H1 (cell line): ENCODE measurements around the gene YRDC. TPM values are rescaled to one million over a fixed set of nuclear protein-coding genes. Genes with fewer than 3 reads are reported as not detected.

ENCODE experiments used
- CREB1 ChIP-seq: IDR thresholded peaks from 2 replicates; pipeline ENCODE4 v1.6.1; 2012; ENCODE audit warnings: inconsistent platforms
- EGR1 ChIP-seq: IDR thresholded peaks from 2 replicates; pipeline ENCODE4 v1.6.1; 2011; ENCODE audit warnings: low read depth, low read length, borderline replicate concordance
- FOSL1 ChIP-seq: IDR thresholded peaks from 2 replicates; pipeline ENCODE4 v1.6.1; 2011; ENCODE audit warnings: mild to moderate bottlenecking, low read depth, low read length, moderate library complexity; ENCODE audit not compliant: insufficient read depth
- RAD21 ChIP-seq, 2 experiments: IDR thresholded peaks in 1 of 2; conservative IDR thresholded peaks in 1 of 2; 2 replicates each; pipeline ENCODE4 v1.6.1; 2011; ENCODE audit warnings: low read depth in 2 of 2, low read length in 2 of 2, improper control_type of control experiment in 1 of 2, inconsistent platforms in 1 of 2, mild to moderate bottlenecking in 1 of 2, moderate library complexity in 1 of 2
- SIN3A ChIP-seq, 2 experiments: IDR thresholded peaks in 1 of 2; conservative IDR thresholded peaks in 1 of 2; 2 replicates each; pipeline ENCODE4 v1.6.1; 2011 to 2012; ENCODE audit warnings: low read length in 2 of 2, improper control_type of control experiment in 1 of 2, low read depth in 1 of 2, mild to moderate bottlenecking in 1 of 2
- SIX5 ChIP-seq: IDR thresholded peaks from 2 replicates; pipeline ENCODE4 v1.6.1; 2011; ENCODE audit warnings: mild to moderate bottlenecking, low read depth, low read length
- SP1 ChIP-seq: IDR thresholded peaks from 2 replicates; pipeline ENCODE4 v1.6.1; 2011; ENCODE audit warnings: low read depth, low read length
- TAF7 ChIP-seq: optimal IDR thresholded peaks from 2 replicates; pipeline ENCODE3; 2011; ENCODE audit warnings: low read depth, mild to moderate bottlenecking, inconsistent platforms, low read length, moderate library complexity, borderline replicate concordance
- TCF12 ChIP-seq: IDR thresholded peaks from 2 replicates; pipeline ENCODE4 v1.6.1; 2011; ENCODE audit warnings: low read depth, mild to moderate bottlenecking, low read length
- USF2 ChIP-seq: IDR thresholded peaks from 2 replicates; pipeline ENCODE4 v1.6.1; 2011; ENCODE audit warnings: low read length, improper control_type of control experiment
- polyA plus RNA-seq, 7 experiments: library from polyadenylated mRNA; depleted of rRNA in 3 of 7; stranded (reverse) in 5 of 7; unstranded in 2 of 7; fragments of >200 nt in 5 of 7; fragments of 200-250 nt in 2 of 7; gene quantifications; 1 replicate in 5 of 7; 2 replicates in 1 of 7; 4 replicates in 1 of 7; pipeline versions ENCODE4 v1.2.1 to v1.2.3, GENCODE V29; 2011 to 2013; ENCODE audit warnings: missing spikeins in 2 of 7, mixed read lengths in 2 of 7
- total RNA-seq: library from RNA; stranded (reverse); fragmentation: NEBNext Ultra II Directional; extraction: Animal tissue kit (Norgen Biotek cat#: 25700); gene quantifications from 2 replicates; pipeline ENCODE4 v1.2.1, GENCODE V29; 2021

YRDC gene
- total and polyA plus RNA-seq, 2 of the 8 experiments (the other 6 are each of a cell fraction or from before 2014, with no cell fraction given): 21.1 to 21.6 TPM

- TF ChIP-seq RAD21 (IDR thresholded peaks at IDR 0.05 in 1 of 2, conservative IDR thresholded peaks at IDR 0.05 in 1 of 2; ENCODE audit: low read depth in 2 of 2, low read length in 2 of 2) (0 out of 4 replicates have a peak, but pooled peaks of 1 of the 2 experiments have one; percentile 9), SP1 (peak; percentile 25; the same call in 1 of the 2 replicates), TAF7 (peak; percentile 90), EGR1 (peak; percentile 7; the same call in 1 of the 2 replicates), FOSL1 (no peak), SIX5 (no peak), CREB1 (peak; percentile 76), TCF12 (0 out of 2 replicates have a peak, but pooled peaks have one; percentile 44), USF2 (no peak), SIN3A (conservative IDR thresholded peaks at IDR 0.05 in 1 of 2, IDR thresholded peaks at IDR 0.05 in 1 of 2; ENCODE audit: low read depth in 1 of 2, low read length in 2 of 2) (peak; percentile 100)
These were observed 43.6 kb downstream of the YRDC start (continued) for GRCh38 chr1:37764414-37764825.
